GM18505 (cell line): Measurements from ENCODE around the gene S1PR2.
A peak's percentile ranks its signal among the peaks of the same experiment; 100 is the strongest.
"Not testable (repeated sequence)": the region's sequence is repeated elsewhere in the genome, so short reads cannot be mapped to it uniquely, and the experiment has no call there.

Experiments
- ATAC-seq: cut with Tn5 transposase; IDR thresholded peaks from one replicate; pipeline ENCODE4 v1.9.1; 2021; ENCODE audit not compliant: unreplicated experiment
- POLR2A ChIP-seq: IDR thresholded peaks from 4 replicates; pipeline ENCODE4 v1.6.1; 2011; ENCODE audit warnings: borderline replicate concordance; ENCODE audit not compliant: insufficient read depth, insufficient read length; ENCODE audit errors: extremely low read depth

Gene S1PR2

GRCh38 chr19:10206226-10206885, 24.8 kb downstream of the S1PR2 start:
- ATAC-seq: no peak
- TF ChIP-seq POLR2A: no peak

- TF ChIP-seq POLR2A: no peak
- ATAC-seq: no peak
Measured at GRCh38 chr19:10205636-10206035, 25.5 kb downstream of the S1PR2 start.

- no peak for TF ChIP-seq POLR2A
- ATAC-seq: no peak
Measured at GRCh38 chr19:10203686-10204085, 27.4 kb downstream of the S1PR2 start.

GRCh38 chr19:10201176-10201575, 30.0 kb downstream of the S1PR2 start:
- no peak for ATAC-seq
- no peak for TF ChIP-seq POLR2A

- not testable (repeated sequence) for ATAC-seq
Measured at GRCh38 chr19:10200101-10200500, 31.0 kb downstream of the S1PR2 start.

GRCh38 chr19:10198889-10199644, 32.1 kb downstream of the S1PR2 start:
- not testable (repeated sequence) for ATAC-seq

- no peak for TF ChIP-seq POLR2A
- no peak for ATAC-seq
Measured at GRCh38 chr19:10195199-10195519, 36.0 kb downstream of the S1PR2 start.

GRCh38 chr19:10194500-10195198, 36.5 kb downstream of the S1PR2 start, which contains the start of gene DNMT1:
Gene DNMT1, minus strand, starts transcription at chr19:10194953. Its CDS starts 54 bp downstream, at chr19:10194899.
- peak; percentile 70 for ATAC-seq
- peak; percentile 97 for TF ChIP-seq POLR2A

- peak; percentile 10 for ATAC-seq
- TF ChIP-seq POLR2A: no peak
Measured at GRCh38 chr19:10193790-10194499, 37.2 kb downstream of the S1PR2 start.

GRCh38 chr19:10192922-10193321, 38.2 kb downstream of the S1PR2 start:
- ATAC-seq: no peak
- no peak for TF ChIP-seq POLR2A

- TF ChIP-seq POLR2A: no peak
- no peak for ATAC-seq
Measured at GRCh38 chr19:10191347-10191746, 39.8 kb downstream of the S1PR2 start.

GRCh38 chr19:10190026-10190425, 41.1 kb downstream of the S1PR2 start:
- no peak for ATAC-seq
- no peak for TF ChIP-seq POLR2A

- ATAC-seq: no peak
- TF ChIP-seq POLR2A: no peak
Measured at GRCh38 chr19:10189616-10190015, 41.5 kb downstream of the S1PR2 start.
